Measurements from ENCODE around the gene NCSTN.
A peak's percentile ranks its signal among the peaks of the same experiment; 100 is the strongest.

The NCSTN gene

GRCh38 chr1:160405331-160405877 is 62.2 kb downstream of the NCSTN start:
- no peak for TF ChIP-seq ZBTB7A (IDR thresholded peaks at IDR 0.05; ENCODE audit: low read depth)
- no peak for TF ChIP-seq FOXM1 (IDR thresholded peaks at IDR 0.05; ENCODE audit: borderline replicate concordance, low read depth)
- TF ChIP-seq TAF1 (IDR thresholded peaks at IDR 0.05; ENCODE audit: low read depth): no peak
- no peak for TF ChIP-seq EGR1 (IDR thresholded peaks at IDR 0.05)
- TF ChIP-seq TCF12 (IDR thresholded peaks at IDR 0.05; ENCODE audit: low read depth): no peak
- TF ChIP-seq, protein P1, sequence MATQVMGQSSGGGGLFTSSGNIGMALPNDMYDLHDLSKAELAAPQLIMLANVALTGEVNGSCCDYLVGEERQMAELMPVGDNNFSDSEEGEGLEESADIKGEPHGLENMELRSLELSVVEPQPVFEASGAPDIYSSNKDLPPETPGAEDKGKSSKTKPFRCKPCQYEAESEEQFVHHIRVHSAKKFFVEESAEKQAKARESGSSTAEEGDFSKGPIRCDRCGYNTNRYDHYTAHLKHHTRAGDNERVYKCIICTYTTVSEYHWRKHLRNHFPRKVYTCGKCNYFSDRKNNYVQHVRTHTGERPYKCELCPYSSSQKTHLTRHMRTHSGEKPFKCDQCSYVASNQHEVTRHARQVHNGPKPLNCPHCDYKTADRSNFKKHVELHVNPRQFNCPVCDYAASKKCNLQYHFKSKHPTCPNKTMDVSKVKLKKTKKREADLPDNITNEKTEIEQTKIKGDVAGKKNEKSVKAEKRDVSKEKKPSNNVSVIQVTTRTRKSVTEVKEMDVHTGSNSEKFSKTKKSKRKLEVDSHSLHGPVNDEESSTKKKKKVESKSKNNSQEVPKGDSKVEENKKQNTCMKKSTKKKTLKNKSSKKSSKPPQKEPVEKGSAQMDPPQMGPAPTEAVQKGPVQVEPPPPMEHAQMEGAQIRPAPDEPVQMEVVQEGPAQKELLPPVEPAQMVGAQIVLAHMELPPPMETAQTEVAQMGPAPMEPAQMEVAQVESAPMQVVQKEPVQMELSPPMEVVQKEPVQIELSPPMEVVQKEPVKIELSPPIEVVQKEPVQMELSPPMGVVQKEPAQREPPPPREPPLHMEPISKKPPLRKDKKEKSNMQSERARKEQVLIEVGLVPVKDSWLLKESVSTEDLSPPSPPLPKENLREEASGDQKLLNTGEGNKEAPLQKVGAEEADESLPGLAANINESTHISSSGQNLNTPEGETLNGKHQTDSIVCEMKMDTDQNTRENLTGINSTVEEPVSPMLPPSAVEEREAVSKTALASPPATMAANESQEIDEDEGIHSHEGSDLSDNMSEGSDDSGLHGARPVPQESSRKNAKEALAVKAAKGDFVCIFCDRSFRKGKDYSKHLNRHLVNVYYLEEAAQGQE (IDR thresholded peaks at IDR 0.05; ENCODE audit: low read depth): no peak
- no peak for TF ChIP-seq TEAD4 (IDR thresholded peaks at IDR 0.05)
- TF ChIP-seq YY1 (IDR thresholded peaks at IDR 0.05; ENCODE audit: low read depth): no peak
- no peak for TF ChIP-seq EP300 (IDR thresholded peaks at IDR 0.05; ENCODE audit: borderline replicate concordance)
- TF ChIP-seq, protein P2, sequence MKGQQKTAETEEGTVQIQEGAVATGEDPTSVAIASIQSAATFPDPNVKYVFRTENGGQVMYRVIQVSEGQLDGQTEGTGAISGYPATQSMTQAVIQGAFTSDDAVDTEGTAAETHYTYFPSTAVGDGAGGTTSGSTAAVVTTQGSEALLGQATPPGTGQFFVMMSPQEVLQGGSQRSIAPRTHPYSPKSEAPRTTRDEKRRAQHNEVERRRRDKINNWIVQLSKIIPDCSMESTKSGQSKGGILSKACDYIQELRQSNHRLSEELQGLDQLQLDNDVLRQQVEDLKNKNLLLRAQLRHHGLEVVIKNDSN (IDR thresholded peaks at IDR 0.05): no peak
- TF ChIP-seq NFIC (IDR thresholded peaks at IDR 0.05): no peak
- TF ChIP-seq MAX (IDR thresholded peaks at IDR 0.05): no peak
- no peak for TF ChIP-seq RAD21 (IDR thresholded peaks at IDR 0.05; ENCODE audit: low read depth)
- TF ChIP-seq CREB1 (IDR thresholded peaks at IDR 0.05; ENCODE audit: low read depth): no peak
- TF ChIP-seq CEBPB (IDR thresholded peaks at IDR 0.05): no peak

- TF ChIP-seq YY1 (IDR thresholded peaks at IDR 0.05; ENCODE audit: low read depth) (no peak), NFIC (IDR thresholded peaks at IDR 0.05) (no peak)
These were observed 63.2 kb downstream of the NCSTN start for GRCh38 chr1:160406131-160406968.

GRCh38 chr1:160407839-160408801 is 64.9 kb downstream of the NCSTN start:
- TF ChIP-seq FOXM1 (IDR thresholded peaks at IDR 0.05; ENCODE audit: borderline replicate concordance, low read depth): no peak
- TF ChIP-seq, protein P2 (IDR thresholded peaks at IDR 0.05): no peak
- no peak for TF ChIP-seq CREB1 (IDR thresholded peaks at IDR 0.05; ENCODE audit: low read depth)
- TF ChIP-seq TEAD4 (IDR thresholded peaks at IDR 0.05): peak; percentile 68
- no peak for TF ChIP-seq TAF1 (IDR thresholded peaks at IDR 0.05; ENCODE audit: low read depth)
- peak; percentile 52; the same call in 1 of the 2 replicates for TF ChIP-seq ZBTB7A (IDR thresholded peaks at IDR 0.05; ENCODE audit: low read depth)
- peak; percentile 79 for TF ChIP-seq NFIC (IDR thresholded peaks at IDR 0.05)
